ENCODE measurements around the gene BBLN. TPM values are rescaled to one million over a fixed set of nuclear protein-coding genes. Genes with fewer than 3 reads are reported as not detected.

Gene BBLN
- total and polyA plus RNA-seq, 2 of the 4 experiments (the other 2 are of a cell fraction) = 25.1 to 103 TPM

GRCh38 chr9:128174062-128174461 is 14.0 kb downstream of the BBLN start:
- ChIA-PET POLR2A (ENCODE audit: unreplicated experiment) (interaction anchor here (0.9 kb wide), 1 partner anchor 17 kb away, joined by 4 read pairs; no protein-coding TSS in a partner anchor), CTCF (no interaction called here)
- WGBS, 2 experiments (ENCODE audit: extremely low coverage in 2 of 2, insufficient read length in 1 of 2) = 100% methylated on average over 1 of the region's 4 CpGs; no CpG with 5 or more reads in 1 of the 2 experiments

More at GRCh38 chr9:128174062-128174461, 14.0 kb downstream of the BBLN start:
- H3K9me3 ChIP-seq (ENCODE audit: control insufficient read depth, insufficient read depth, low read length) = peaks cover 4% of the 10 kb centered on the region
- peak overlapping the region; percentile 70; the same call in 1 of the 2 replicates for H2AK5ac ChIP-seq (ENCODE audit: low read depth, low read length)
- no peak overlapping the region for H3K9ac ChIP-seq (ENCODE audit: low read depth, low read length)
- H4K8ac ChIP-seq (ENCODE audit: low read depth in 2 of 2, low read length in 2 of 2) = peak overlapping the region in 1 of 2 experiments; percentile 27; a peak in 1 of 4 replicates
- H4K5ac ChIP-seq (ENCODE audit: low read depth, low read length) = no peak overlapping the region
- TF ChIP-seq BHLHE40 (IDR thresholded peaks at IDR 0.05; ENCODE audit: low read depth, low read length) (no peak), RFX5 (IDR thresholded peaks at IDR 0.05; ENCODE audit: low read depth, low read length) (no peak), FOS (IDR thresholded peaks at IDR 0.05; ENCODE audit: low read depth, low read length) (no peak), SMC3 (IDR thresholded peaks at IDR 0.05; ENCODE audit: low read depth, low read length) (no peak), CHD1 (IDR thresholded peaks at IDR 0.05; ENCODE audit: low read depth, low read length) (no peak), MAZ (IDR thresholded peaks at IDR 0.05; ENCODE audit: borderline replicate concordance, low read depth, low read length) (no peak)
- DNase-seq (no peak), ATAC-seq (ENCODE audit: low read depth) (no peak)
- in situ Hi-C loops (cut with MboI; ENCODE audit: low sequenced_read_pairs) = no loop called here
- H2BK120ac ChIP-seq (ENCODE audit: low read depth, low read length) = no peak overlapping the region
- H3K56ac ChIP-seq (ENCODE audit: extremely low read depth, insufficient read depth, low read length) = no peak overlapping the region
- no peak overlapping the region for H2BK20ac ChIP-seq (ENCODE audit: low read depth, low read length)
- peak overlapping the region; percentile 41 for H2BK5ac ChIP-seq (ENCODE audit: low read depth, low read length, poor library complexity, severe bottlenecking)
- H3K4me2 ChIP-seq (ENCODE audit: low read depth, low read length) = no peak overlapping the region
- peaks cover 14% of the 10 kb centered on the region for H3K4me1 ChIP-seq (ENCODE audit: control insufficient read depth, insufficient read depth, low read length)
- no peak overlapping the region; the same call in 1 of the 2 replicates for H4K91ac ChIP-seq (ENCODE audit: insufficient read depth, low read depth, low read length)
- 0 out of 2 replicates have a peak overlapping the region, but pooled peaks have one; percentile 35 for H3K14ac ChIP-seq (replicated peaks; ENCODE audit: low read depth, low read length)
- H3K23ac ChIP-seq (ENCODE audit: low read depth, low read length) = no peak overlapping the region
- no peak overlapping the region for H3K18ac ChIP-seq (ENCODE audit: low read depth, low read length)
- H3K4ac ChIP-seq (ENCODE audit: low read depth, low read length) = no peak overlapping the region; the same call in 1 of the 2 replicates
- H3K27ac ChIP-seq (ENCODE audit: insufficient read depth, low read length) = no peak overlapping the region
- no peak overlapping the region for H3K4me3 ChIP-seq (ENCODE audit: insufficient read depth, low read depth, low read length)
- peaks cover 23% of the 10 kb centered on the region for H3K9me1 ChIP-seq (ENCODE audit: insufficient read depth, low read length)
- dilution Hi-C loops (cut with HindIII; ENCODE audit: low sequenced_read_pairs, unreplicated experiment) = no loop called here
- no peak overlapping the region for H2BK15ac ChIP-seq (ENCODE audit: low read depth, low read length)
- H3K79me1 ChIP-seq (ENCODE audit: low read depth in 1 of 2, low read length in 2 of 2) = peaks cover 6 to 42% of the 10 kb centered on the region in 2 experiments; a peak in 3 of 4 replicates
- intact Hi-C loops (cut with micrococcal nuclease) = no loop called here
- H4K20me1 ChIP-seq (ENCODE audit: insufficient read depth, low read length) = peaks cover 7% of the 10 kb centered on the region; the same call in 1 of the 2 replicates
- BruUV-seq (replicated peaks) = no TSS peak
- peak overlapping the region; percentile 23 for H2AK9ac ChIP-seq (replicated peaks; ENCODE audit: low read depth, low read length, poor library complexity)
- H2AFZ ChIP-seq (replicated peaks; ENCODE audit: low read length, poor library complexity) = no peak overlapping the region
- no peaks in the 10 kb centered on the region for H3K27me3 ChIP-seq (ENCODE audit: control insufficient read depth, insufficient read depth, low read length)
- H3K36me3 ChIP-seq (ENCODE audit: control insufficient read depth, insufficient read depth, low read length) = peaks cover 44% of the 10 kb centered on the region
